HG03095 (cell line): ENCODE data around the gene IL9.

ENCODE experiments used
- ATAC-seq: cut with Tn5 transposase; IDR thresholded peaks from one replicate; pipeline ENCODE4 v1.9.1; 2021; ENCODE audit warnings: moderate library complexity; ENCODE audit not compliant: unreplicated experiment

The IL9 gene

DNA sequence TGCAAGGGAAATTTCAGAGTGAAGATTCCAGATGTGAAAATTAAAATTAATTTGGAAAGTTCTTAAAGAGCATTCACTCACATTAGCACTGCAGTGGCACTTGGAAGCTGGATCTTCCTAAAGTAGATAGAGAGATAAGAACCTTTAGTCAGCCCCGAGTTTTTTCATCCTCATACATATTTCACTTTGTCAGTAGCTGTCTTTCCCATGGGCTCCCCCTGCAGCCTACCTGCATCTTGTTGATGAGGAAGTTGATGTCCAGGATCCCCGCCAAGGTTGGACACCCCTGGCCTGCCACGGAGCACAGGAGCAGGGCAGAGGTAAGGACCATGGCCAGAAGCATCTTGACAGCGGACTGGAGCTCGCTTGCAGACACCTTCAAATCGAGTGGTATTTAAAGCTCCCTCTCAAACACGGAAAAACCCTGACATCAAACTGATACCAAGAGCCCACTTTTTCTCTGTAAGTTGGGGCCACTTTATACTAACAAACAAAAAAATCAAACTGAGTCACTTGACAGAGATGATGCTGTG lies at the start of gene IL9:
Gene IL9 (minus strand): TSS at position 368 of the 533 bp plus-strand sequence. CDS start 25 bp downstream, at position 343.
- ATAC-seq = no peak

- no peak for ATAC-seq
These were observed 49.4 kb upstream of the IL9 start for GRCh38 chr5:135944967-135945560.

GRCh38 chr5:135944564-135944963 lies 48.9 kb upstream of the IL9 start:
- ATAC-seq = no peak

- no peak for ATAC-seq
These were observed 46.6 kb upstream of the IL9 start for GRCh38 chr5:135942202-135942771.

DNA sequence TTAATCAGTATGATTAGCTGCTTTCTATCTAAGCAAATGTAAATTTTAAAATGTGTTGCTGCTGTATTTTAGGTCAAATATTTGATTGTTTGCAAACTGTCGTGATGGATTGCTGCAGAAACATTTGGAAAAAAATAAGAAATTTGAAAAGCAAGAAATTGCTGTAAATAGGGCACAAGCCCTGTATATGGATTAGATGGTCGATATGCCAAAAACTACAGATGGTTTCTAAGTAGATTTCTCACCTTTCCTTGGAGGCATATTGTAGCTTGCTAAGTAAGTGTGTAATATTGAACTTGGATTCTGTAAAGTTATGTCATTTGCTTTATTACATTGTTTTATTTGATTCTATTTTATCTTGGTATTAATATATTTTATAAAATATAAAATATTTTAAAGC lies 46.1 kb upstream of the IL9 start:
- no peak for ATAC-seq

GRCh38 chr5:135937245-135937911 lies 41.7 kb upstream of the IL9 start:
- no peak for ATAC-seq

DNA sequence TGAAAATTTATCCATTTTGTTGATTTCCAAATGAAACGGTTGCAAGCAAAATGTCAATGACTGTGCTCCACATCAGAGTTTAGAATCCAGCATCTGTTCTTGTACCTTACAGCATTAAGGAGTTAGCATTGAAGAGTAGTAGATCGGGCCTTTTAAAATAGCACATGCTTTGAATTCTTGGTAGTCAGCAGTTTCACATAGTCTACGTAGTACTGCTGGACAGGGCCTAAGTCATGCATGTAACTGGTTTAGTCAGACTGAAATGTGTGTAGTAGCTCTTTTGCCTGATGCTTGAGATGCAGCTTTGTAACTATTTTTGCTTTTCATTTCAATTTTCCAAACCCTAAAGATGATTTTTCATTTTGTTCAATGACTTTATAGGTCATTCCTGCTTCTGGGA lies 39.3 kb upstream of the IL9 start:
- no peak for ATAC-seq

- no peak for ATAC-seq
These were observed 35.3 kb upstream of the IL9 start for GRCh38 chr5:135930949-135931295.

DNA sequence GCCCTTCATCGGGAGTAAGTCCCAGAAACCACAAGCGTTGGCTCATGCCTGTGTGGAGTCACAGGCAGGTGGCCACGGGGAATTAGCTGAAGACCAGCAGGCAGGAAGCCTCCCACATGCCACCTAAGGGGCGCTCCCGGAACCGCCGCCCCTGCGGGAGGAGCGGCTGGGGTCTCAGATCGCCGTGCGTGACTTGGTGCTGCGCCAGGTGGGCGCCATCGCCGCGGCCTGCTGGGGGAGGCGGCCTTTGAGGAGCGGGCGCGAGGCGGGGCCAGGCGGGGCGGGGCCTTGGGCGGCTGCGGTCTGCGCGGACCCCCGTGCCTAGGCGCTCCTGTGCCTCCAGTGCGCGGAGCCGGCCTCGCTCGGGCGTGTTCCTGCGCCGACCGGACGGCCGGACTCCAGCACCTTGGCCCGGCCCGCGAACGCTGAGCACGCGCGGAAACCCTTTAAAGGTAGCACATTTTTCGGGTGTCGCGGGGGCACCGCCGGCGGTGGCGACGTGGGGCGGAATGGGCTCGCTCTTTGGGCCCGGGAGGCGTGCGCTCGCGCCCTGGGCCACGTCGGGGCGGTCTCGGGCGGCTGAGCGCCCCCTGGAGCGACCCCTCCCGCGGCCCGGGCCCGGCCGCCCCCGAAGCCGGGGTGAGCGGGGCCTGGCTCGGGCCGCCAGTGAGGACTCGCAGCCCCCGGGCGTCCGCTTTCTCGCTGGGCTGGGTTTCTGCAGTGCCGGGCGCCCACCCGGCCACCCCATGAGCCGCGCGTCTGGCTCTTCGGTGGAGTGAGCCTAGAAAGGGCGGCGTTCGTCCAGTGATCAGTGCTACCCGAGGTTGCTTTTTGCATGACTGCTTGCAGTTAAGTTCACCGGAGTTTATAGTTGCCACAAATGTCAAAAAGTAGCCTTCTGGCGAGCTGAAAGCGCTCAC lies 34.6 kb upstream of the IL9 start:
- no peak for ATAC-seq

GRCh38 chr5:135921388-135921787 lies 25.7 kb upstream of the IL9 start:
- ATAC-seq = no peak

- no peak for ATAC-seq
These were observed 24.6 kb upstream of the IL9 start for GRCh38 chr5:135920199-135920598.

DNA sequence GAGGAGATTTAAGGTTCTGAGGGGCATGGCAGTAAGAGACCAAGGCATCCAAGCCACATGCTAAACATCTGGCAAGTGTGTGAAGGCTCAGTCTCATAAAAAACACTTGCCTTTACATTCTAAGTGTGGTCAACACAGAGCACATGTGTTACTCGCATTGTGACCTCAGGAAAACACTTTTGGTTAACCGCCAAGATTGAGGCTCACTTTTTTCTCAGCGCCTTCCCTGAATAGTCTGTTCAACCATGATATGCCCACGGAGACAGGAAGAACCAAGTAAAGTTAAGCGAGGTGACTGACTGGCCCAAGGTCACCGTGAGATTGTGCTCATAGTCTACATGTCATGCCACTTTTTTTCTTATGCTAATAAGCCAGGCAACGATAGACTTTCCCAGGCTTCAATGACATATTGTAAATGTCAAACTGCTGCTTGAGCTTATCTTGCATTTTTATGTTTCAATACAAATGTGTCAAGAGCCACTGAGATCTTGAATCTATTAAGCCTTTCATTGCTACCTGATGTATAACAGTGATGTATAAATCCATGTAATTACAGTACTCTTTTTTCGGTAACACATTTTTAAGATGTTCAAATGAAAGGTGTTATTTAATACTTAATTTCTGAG lies 21.1 kb upstream of the IL9 start:
- ATAC-seq = no peak

DNA sequence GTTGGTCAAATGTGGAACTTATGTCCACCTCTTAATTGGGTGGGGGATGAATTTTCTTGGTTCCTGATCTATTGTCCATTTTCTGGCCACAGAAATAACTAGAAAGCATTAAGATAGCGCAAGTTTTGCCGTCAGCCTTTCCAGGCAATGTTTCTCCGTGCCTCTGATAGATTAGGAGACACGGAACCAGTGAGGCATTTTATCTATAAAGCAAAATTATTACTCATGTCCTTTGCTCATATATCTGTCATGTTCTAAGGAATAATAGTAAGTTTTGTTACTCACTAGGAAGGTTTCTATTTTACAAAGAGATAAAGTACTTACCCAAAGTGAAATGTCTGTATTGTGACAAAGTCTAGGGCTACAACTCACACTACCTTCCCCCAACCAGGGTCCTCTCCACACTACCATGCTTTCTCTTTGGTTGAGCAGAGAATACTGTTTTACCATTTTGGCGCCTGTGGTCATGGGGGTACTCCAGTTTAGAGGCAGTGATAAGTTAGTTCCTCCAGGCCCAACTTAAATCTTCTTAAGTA lies 19.9 kb upstream of the IL9 start:
- no peak for ATAC-seq

- ATAC-seq = no peak
These were observed 18.3 kb upstream of the IL9 start for GRCh38 chr5:135913713-135914626.

DNA sequence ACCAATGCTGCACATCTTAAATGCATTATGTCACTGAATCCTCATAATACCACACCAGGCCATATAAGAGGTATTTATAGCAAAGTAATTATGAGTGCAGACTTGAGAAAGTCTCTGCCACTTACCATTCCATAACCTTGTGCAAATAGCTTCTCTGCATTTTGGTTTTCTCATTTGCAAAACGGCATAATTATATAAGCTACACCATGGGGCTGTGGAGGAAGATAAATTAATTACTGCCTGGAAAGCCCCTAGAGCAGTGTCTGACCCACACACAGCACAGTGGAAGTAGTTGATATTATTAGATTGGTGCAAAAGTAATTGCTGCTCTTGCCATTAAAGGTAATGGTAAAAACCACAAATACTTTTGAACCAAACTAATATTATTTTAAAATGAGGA lies 9.5 kb upstream of the IL9 start:
- ATAC-seq = no peak

GRCh38 chr5:135901633-135902032 lies 6.0 kb upstream of the IL9 start:
- no peak for ATAC-seq

DNA sequence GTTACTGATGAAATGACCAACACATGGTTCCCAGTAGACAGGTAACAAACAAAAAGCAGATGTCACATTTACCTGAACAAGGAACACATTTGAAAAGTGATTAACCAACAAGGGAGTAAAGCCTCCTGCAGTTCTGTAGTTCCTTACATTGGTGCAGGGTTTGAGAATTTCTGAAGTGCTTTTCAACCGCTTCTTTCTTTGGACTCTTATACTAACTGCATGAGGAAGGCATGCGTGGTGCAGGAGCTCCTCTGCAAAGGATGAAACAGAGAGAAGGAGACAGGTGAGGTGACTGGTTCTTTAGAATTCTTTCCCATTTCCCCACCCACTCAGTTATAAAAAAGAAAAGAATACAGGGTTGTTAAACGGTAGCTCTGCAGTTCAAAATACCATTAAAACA lies 4.6 kb upstream of the IL9 start:
- no peak for ATAC-seq

DNA sequence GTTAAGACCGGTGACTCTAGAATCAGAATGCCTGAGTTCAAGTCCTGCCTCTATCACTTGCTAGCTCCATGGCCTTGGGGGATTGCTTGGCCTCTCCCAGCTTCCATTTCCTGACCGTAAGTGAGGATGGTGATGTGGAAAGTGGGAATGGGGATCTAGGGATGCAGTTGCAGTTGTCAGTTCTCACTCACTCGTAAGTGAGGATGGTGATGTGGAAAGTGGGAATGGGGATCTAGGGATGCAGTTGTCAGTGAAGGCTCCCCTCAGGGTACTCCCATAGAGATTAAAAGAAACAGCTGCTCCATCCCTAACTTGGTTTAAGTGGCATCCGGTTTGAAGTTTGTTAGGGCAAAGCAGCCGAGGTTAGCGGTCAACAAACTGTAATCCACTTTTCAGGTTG lies 3.0 kb upstream of the IL9 start:
- ATAC-seq = no peak

DNA sequence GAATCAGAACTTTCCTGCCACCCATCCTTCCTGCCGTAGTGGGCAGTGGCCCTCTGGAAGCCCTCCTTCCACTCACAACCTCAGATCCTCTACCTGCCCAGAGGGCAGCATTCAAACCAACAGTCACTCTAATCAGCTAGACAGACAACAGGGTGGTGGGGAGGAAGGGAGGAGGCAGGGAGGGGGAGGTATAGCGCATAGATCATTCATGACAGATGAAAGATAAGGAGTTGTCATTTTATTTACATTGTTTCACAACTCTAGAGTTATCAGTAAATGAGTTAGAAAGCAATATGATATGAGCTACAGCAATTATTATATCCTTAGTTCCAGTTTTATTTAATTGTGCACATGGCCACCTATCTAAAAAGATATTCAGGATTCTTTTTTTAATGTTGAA lies 852 bp downstream of the IL9 start:
- ATAC-seq = no peak

- no peak for ATAC-seq
These were observed 1.4 kb downstream of the IL9 start for GRCh38 chr5:135894276-135894675.
